ENCODE measurements around the gene FNDC3B.

The FNDC3B gene

GRCh38 chr3:172289583-172289982 lies 250.2 kb downstream of the FNDC3B start:
- Histone ChIP-seq H3K9me3 (ENCODE audit: control insufficient read depth, low read depth, low read length) (no peaks in the 10 kb centered on the region), H3K4me1 (ENCODE audit: control insufficient read depth, low read depth, low read length) (peaks cover 3% of the 10 kb centered on the region), H3K27me3 (ENCODE audit: control insufficient read depth, insufficient read depth, low read length) (no peaks in the 10 kb centered on the region), H3K27ac (ENCODE audit: low read length) (no peak overlapping the region), H3K4me3 (ENCODE audit: low read length) (no peak overlapping the region), H3K36me3 (ENCODE audit: control insufficient read depth, low read depth, low read length) (peaks cover 6% of the 10 kb centered on the region), H3K9ac (ENCODE audit: low read length) (no peak overlapping the region)

- Histone ChIP-seq H3K36me3 (ENCODE audit: control insufficient read depth, low read depth, low read length) (peaks cover 6% of the 10 kb centered on the region), H3K9ac (ENCODE audit: low read length) (no peak overlapping the region), H3K4me3 (ENCODE audit: low read length) (no peak overlapping the region), H3K4me1 (ENCODE audit: control insufficient read depth, low read depth, low read length) (peaks cover 3% of the 10 kb centered on the region), H3K27ac (ENCODE audit: low read length) (no peak overlapping the region), H3K27me3 (ENCODE audit: control insufficient read depth, insufficient read depth, low read length) (no peaks in the 10 kb centered on the region), H3K9me3 (ENCODE audit: control insufficient read depth, low read depth, low read length) (no peaks in the 10 kb centered on the region)
Observed at GRCh38 chr3:172290457-172290856, 251.1 kb downstream of the FNDC3B start.

GRCh38 chr3:172291650-172292049 lies 252.3 kb downstream of the FNDC3B start:
- Histone ChIP-seq H3K9ac (ENCODE audit: low read length) (no peak overlapping the region), H3K36me3 (ENCODE audit: control insufficient read depth, low read depth, low read length) (peaks cover 8% of the 10 kb centered on the region), H3K4me1 (ENCODE audit: control insufficient read depth, low read depth, low read length) (peaks cover 3% of the 10 kb centered on the region)

GRCh38 chr3:172292422-172292821 lies 253.0 kb downstream of the FNDC3B start:
- peaks cover 3% of the 10 kb centered on the region for H3K4me1 ChIP-seq (ENCODE audit: control insufficient read depth, low read depth, low read length)
- H3K9me3 ChIP-seq (ENCODE audit: control insufficient read depth, low read depth, low read length): no peaks in the 10 kb centered on the region
- H3K36me3 ChIP-seq (ENCODE audit: control insufficient read depth, low read depth, low read length): peaks cover 8% of the 10 kb centered on the region
- H3K4me3 ChIP-seq (ENCODE audit: low read length): no peak overlapping the region
- no peak overlapping the region for H3K9ac ChIP-seq (ENCODE audit: low read length)
- no peaks in the 10 kb centered on the region for H3K27me3 ChIP-seq (ENCODE audit: control insufficient read depth, insufficient read depth, low read length)
- no peak overlapping the region for H3K27ac ChIP-seq (ENCODE audit: low read length)

More at GRCh38 chr3:172291650-172292049, 252.3 kb downstream of the FNDC3B start:
- Histone ChIP-seq H3K27ac (ENCODE audit: low read length) (no peak overlapping the region), H3K9me3 (ENCODE audit: control insufficient read depth, low read depth, low read length) (no peaks in the 10 kb centered on the region), H3K4me3 (ENCODE audit: low read length) (no peak overlapping the region), H3K27me3 (ENCODE audit: control insufficient read depth, insufficient read depth, low read length) (no peaks in the 10 kb centered on the region)

- Histone ChIP-seq H3K27me3 (ENCODE audit: control insufficient read depth, insufficient read depth, low read length) (no peaks in the 10 kb centered on the region), H3K4me1 (ENCODE audit: control insufficient read depth, low read depth, low read length) (peaks cover 3% of the 10 kb centered on the region), H3K9ac (ENCODE audit: low read length) (no peak overlapping the region), H3K4me3 (ENCODE audit: low read length) (no peak overlapping the region), H3K27ac (ENCODE audit: low read length) (no peak overlapping the region), H3K36me3 (ENCODE audit: control insufficient read depth, low read depth, low read length) (peaks cover 8% of the 10 kb centered on the region), H3K9me3 (ENCODE audit: control insufficient read depth, low read depth, low read length) (no peaks in the 10 kb centered on the region)
Observed at GRCh38 chr3:172293093-172293492, 253.7 kb downstream of the FNDC3B start.

GRCh38 chr3:172294223-172294806 lies 254.9 kb downstream of the FNDC3B start:
- H3K4me1 ChIP-seq (ENCODE audit: control insufficient read depth, low read depth, low read length): peaks cover 1% of the 10 kb centered on the region
- H3K36me3 ChIP-seq (ENCODE audit: control insufficient read depth, low read depth, low read length): peaks cover 11% of the 10 kb centered on the region
- no peak overlapping the region for H3K27ac ChIP-seq (ENCODE audit: low read length)
- H3K27me3 ChIP-seq (ENCODE audit: control insufficient read depth, insufficient read depth, low read length): no peaks in the 10 kb centered on the region
- H3K9me3 ChIP-seq (ENCODE audit: control insufficient read depth, low read depth, low read length): no peaks in the 10 kb centered on the region
- no peak overlapping the region for H3K9ac ChIP-seq (ENCODE audit: low read length)
- no peak overlapping the region for H3K4me3 ChIP-seq (ENCODE audit: low read length)

- Histone ChIP-seq H3K27me3 (ENCODE audit: control insufficient read depth, insufficient read depth, low read length) (no peaks in the 10 kb centered on the region), H3K36me3 (ENCODE audit: control insufficient read depth, low read depth, low read length) (peaks cover 11% of the 10 kb centered on the region), H3K9me3 (ENCODE audit: control insufficient read depth, low read depth, low read length) (no peaks in the 10 kb centered on the region), H3K4me3 (ENCODE audit: low read length) (no peak overlapping the region), H3K27ac (ENCODE audit: low read length) (no peak overlapping the region), H3K9ac (ENCODE audit: low read length) (no peak overlapping the region), H3K4me1 (ENCODE audit: control insufficient read depth, low read depth, low read length) (peaks cover 16% of the 10 kb centered on the region)
Observed at GRCh38 chr3:172296248-172296974, 257.0 kb downstream of the FNDC3B start.

- Histone ChIP-seq H3K9ac (ENCODE audit: low read length) (no peak overlapping the region), H3K27me3 (ENCODE audit: control insufficient read depth, insufficient read depth, low read length) (no peaks in the 10 kb centered on the region), H3K9me3 (ENCODE audit: control insufficient read depth, low read depth, low read length) (no peaks in the 10 kb centered on the region), H3K27ac (ENCODE audit: low read length) (no peak overlapping the region), H3K36me3 (ENCODE audit: control insufficient read depth, low read depth, low read length) (peaks cover 11% of the 10 kb centered on the region), H3K4me3 (ENCODE audit: low read length) (no peak overlapping the region), H3K4me1 (ENCODE audit: control insufficient read depth, low read depth, low read length) (peaks cover 16% of the 10 kb centered on the region)
Observed at GRCh38 chr3:172296975-172297332, 257.6 kb downstream of the FNDC3B start.

- Histone ChIP-seq H3K27ac (ENCODE audit: low read length) (no peak overlapping the region), H3K36me3 (ENCODE audit: control insufficient read depth, low read depth, low read length) (peaks cover 11% of the 10 kb centered on the region), H3K9ac (ENCODE audit: low read length) (no peak overlapping the region), H3K4me1 (ENCODE audit: control insufficient read depth, low read depth, low read length) (peaks cover 16% of the 10 kb centered on the region), H3K27me3 (ENCODE audit: control insufficient read depth, insufficient read depth, low read length) (no peaks in the 10 kb centered on the region), H3K4me3 (ENCODE audit: low read length) (no peak overlapping the region), H3K9me3 (ENCODE audit: control insufficient read depth, low read depth, low read length) (no peaks in the 10 kb centered on the region)
Observed at GRCh38 chr3:172298247-172298646, 258.9 kb downstream of the FNDC3B start.

- peaks cover 11% of the 10 kb centered on the region for H3K36me3 ChIP-seq (ENCODE audit: control insufficient read depth, low read depth, low read length)
Observed at GRCh38 chr3:172300187-172300586, 260.8 kb downstream of the FNDC3B start.

GRCh38 chr3:172300862-172301261 lies 261.5 kb downstream of the FNDC3B start:
- no peak overlapping the region for H3K4me3 ChIP-seq (ENCODE audit: low read length)
- no peak overlapping the region for H3K9ac ChIP-seq (ENCODE audit: low read length)
- H3K36me3 ChIP-seq (ENCODE audit: control insufficient read depth, low read depth, low read length): peaks cover 11% of the 10 kb centered on the region
- no peaks in the 10 kb centered on the region for H3K9me3 ChIP-seq (ENCODE audit: control insufficient read depth, low read depth, low read length)
- H3K27me3 ChIP-seq (ENCODE audit: control insufficient read depth, insufficient read depth, low read length): no peaks in the 10 kb centered on the region
- no peak overlapping the region for H3K27ac ChIP-seq (ENCODE audit: low read length)
- peaks cover 16% of the 10 kb centered on the region for H3K4me1 ChIP-seq (ENCODE audit: control insufficient read depth, low read depth, low read length)

More at GRCh38 chr3:172300187-172300586, 260.8 kb downstream of the FNDC3B start:
- no peaks in the 10 kb centered on the region for H3K27me3 ChIP-seq (ENCODE audit: control insufficient read depth, insufficient read depth, low read length)
- no peak overlapping the region for H3K27ac ChIP-seq (ENCODE audit: low read length)
- H3K4me1 ChIP-seq (ENCODE audit: control insufficient read depth, low read depth, low read length): peaks cover 16% of the 10 kb centered on the region
- no peaks in the 10 kb centered on the region for H3K9me3 ChIP-seq (ENCODE audit: control insufficient read depth, low read depth, low read length)
- H3K9ac ChIP-seq (ENCODE audit: low read length): no peak overlapping the region
- no peak overlapping the region for H3K4me3 ChIP-seq (ENCODE audit: low read length)

GRCh38 chr3:172302203-172302602 lies 262.8 kb downstream of the FNDC3B start:
- no peak overlapping the region for H3K4me3 ChIP-seq (ENCODE audit: low read length)
- H3K36me3 ChIP-seq (ENCODE audit: control insufficient read depth, low read depth, low read length): peaks cover 9% of the 10 kb centered on the region
- H3K27ac ChIP-seq (ENCODE audit: low read length): no peak overlapping the region
- no peaks in the 10 kb centered on the region for H3K9me3 ChIP-seq (ENCODE audit: control insufficient read depth, low read depth, low read length)
- H3K27me3 ChIP-seq (ENCODE audit: control insufficient read depth, insufficient read depth, low read length): no peaks in the 10 kb centered on the region
- H3K9ac ChIP-seq (ENCODE audit: low read length): no peak overlapping the region
- H3K4me1 ChIP-seq (ENCODE audit: control insufficient read depth, low read depth, low read length): peaks cover 16% of the 10 kb centered on the region
